Smooth muscle cell (in vitro differentiated cells): Measurements from ENCODE around the gene GALNT9. TPM values are rescaled to one million over a fixed set of nuclear protein-coding genes. Genes with fewer than 3 reads are reported as not detected.

Source experiments
- DNase-seq: peaks from one replicate; lab custom pipeline; 2025; ENCODE audit not compliant: unreplicated experiment; lab: John Stamatoyannopoulos, UW
- H2AFZ ChIP-seq: fragments of 200-600 bp; sonication (generic); 2 replicates; pipeline ENCODE4 v1.6.0; 2016; ENCODE audit warnings: antibody characterized with exemption, low read depth, mild to moderate bottlenecking
- H3F3A ChIP-seq: fragments of 200-600 bp; sonication (generic); 2 replicates; pipeline ENCODE4 v1.6.0; 2017; ENCODE audit warnings: antibody characterized with exemption, low read depth
- H3K27ac ChIP-seq: fragments of 200-600 bp; sonication (generic); 2 replicates; pipeline ENCODE4 v1.5.1; 2016; ENCODE audit warnings: low read depth, mild to moderate bottlenecking
- H3K27me3 ChIP-seq: fragments of 200-600 bp; sonication (generic); 2 replicates; pipeline ENCODE4 v1.6.1; 2016; ENCODE audit warnings: low read depth, mild to moderate bottlenecking
- H3K36me3 ChIP-seq: fragments of 200-600 bp; sonication (generic); 2 replicates; pipeline ENCODE4 v1.5.1; 2016; ENCODE audit warnings: low read depth
- H3K4me1 ChIP-seq: fragments of 200-600 bp; sonication (generic); 2 replicates; pipeline ENCODE4 v1.5.1; 2016; ENCODE audit warnings: low read depth
- H3K4me2 ChIP-seq: fragments of 200-600 bp; sonication (generic); 2 replicates; pipeline ENCODE4 v1.6.0; 2016; ENCODE audit warnings: mild to moderate bottlenecking
- H3K4me3 ChIP-seq: fragments of 200-600 bp; sonication (generic); 2 replicates; pipeline ENCODE4 v1.5.1; 2016; ENCODE audit warnings: mild to moderate bottlenecking
- H3K79me2 ChIP-seq: fragments of 200-600 bp; sonication (generic); 2 replicates; pipeline ENCODE4 v1.6.0; 2016; ENCODE audit warnings: low read depth, mild to moderate bottlenecking
- H3K9ac ChIP-seq: fragments of 200-600 bp; sonication (generic); 2 replicates; pipeline ENCODE4 v1.6.0; 2016; ENCODE audit warnings: low read depth
- H3K9me3 ChIP-seq: fragments of 200-600 bp; sonication (generic); replicated peaks from 2 replicates; pipeline ENCODE4 v1.5.1; 2016; ENCODE audit warnings: low read depth
- H4K20me1 ChIP-seq: fragments of 200-600 bp; sonication (generic); 2 replicates; pipeline ENCODE4 v1.6.0; 2016; ENCODE audit warnings: low read depth
- WGBS: methylation state at CpG from one replicate; pipeline ENCODE4 v1.1.7; 2016; ENCODE audit warnings: low lambda C conversion rate; 5-methylcytosine and 5-hydroxymethylcytosine counted together
- polyA plus RNA-seq: library from polyadenylated mRNA; unstranded; fragments of >200 nt; fragmentation: Nextera tagmentation; extraction: Ambion mirVana; gene quantifications from 2 replicates; pipeline ENCODE4 v1.2.1, GENCODE V29; 2016
- total RNA-seq: library from RNA; depleted of rRNA; stranded (reverse); fragments of >200 nt; gene quantifications from 2 replicates; pipeline ENCODE4 v1.2.3, GENCODE V29; 2014
- TF ChIP-seq, protein P1 (sequence below): fragments of 200-600 bp; sonication (generic); IDR thresholded peaks from 2 replicates; pipeline ENCODE4 v1.5.1; 2017; ENCODE audit warnings: borderline replicate concordance, mild to moderate bottlenecking, antibody characterized with exemption; ENCODE audit not compliant: insufficient read depth, poor library complexity, severe bottlenecking

GALNT9 gene
- total and polyA plus RNA-seq, 2 experiments from 2014 or later: 1.1 TPM; not detected in 1

DNA sequence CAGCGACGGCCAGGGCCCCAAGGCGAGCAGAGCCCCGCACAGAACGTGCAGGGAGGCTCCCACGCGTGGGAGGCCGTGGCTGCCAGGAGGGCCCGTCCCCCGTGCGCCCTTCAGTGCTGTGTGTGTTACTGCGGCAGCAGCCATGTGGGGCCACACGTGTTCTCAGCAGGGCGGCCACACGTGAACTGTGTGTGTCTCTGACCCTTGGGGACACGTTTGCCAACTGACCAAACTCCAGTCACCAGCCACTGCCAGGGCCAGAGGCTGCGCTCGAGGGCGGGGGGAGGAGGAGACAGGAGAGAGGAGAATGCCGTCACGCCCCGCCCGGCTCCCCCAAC is 57.7 kb downstream of the GALNT9 start:
- no peaks in the 10 kb centered on the region for H3K9me3 ChIP-seq
- H3K36me3 ChIP-seq: no peaks in the 10 kb centered on the region
- no peak for DNase-seq
- no peak overlapping the region for H3K27ac ChIP-seq
- no peaks in the 10 kb centered on the region for H3K4me1 ChIP-seq
- H3K79me2 ChIP-seq: no peaks in the 10 kb centered on the region
- 89% methylated on average over 22 of the region's 23 CpGs for WGBS
- H3K9ac ChIP-seq: no peak overlapping the region
- no peak overlapping the region for H3K4me3 ChIP-seq
- no peaks in the 10 kb centered on the region for H3K27me3 ChIP-seq
- no peaks in the 10 kb centered on the region for H3F3A ChIP-seq
- H4K20me1 ChIP-seq: no peaks in the 10 kb centered on the region
- H3K4me2 ChIP-seq: no peak overlapping the region
- no peak overlapping the region for H2AFZ ChIP-seq
- TF ChIP-seq, protein P1, sequence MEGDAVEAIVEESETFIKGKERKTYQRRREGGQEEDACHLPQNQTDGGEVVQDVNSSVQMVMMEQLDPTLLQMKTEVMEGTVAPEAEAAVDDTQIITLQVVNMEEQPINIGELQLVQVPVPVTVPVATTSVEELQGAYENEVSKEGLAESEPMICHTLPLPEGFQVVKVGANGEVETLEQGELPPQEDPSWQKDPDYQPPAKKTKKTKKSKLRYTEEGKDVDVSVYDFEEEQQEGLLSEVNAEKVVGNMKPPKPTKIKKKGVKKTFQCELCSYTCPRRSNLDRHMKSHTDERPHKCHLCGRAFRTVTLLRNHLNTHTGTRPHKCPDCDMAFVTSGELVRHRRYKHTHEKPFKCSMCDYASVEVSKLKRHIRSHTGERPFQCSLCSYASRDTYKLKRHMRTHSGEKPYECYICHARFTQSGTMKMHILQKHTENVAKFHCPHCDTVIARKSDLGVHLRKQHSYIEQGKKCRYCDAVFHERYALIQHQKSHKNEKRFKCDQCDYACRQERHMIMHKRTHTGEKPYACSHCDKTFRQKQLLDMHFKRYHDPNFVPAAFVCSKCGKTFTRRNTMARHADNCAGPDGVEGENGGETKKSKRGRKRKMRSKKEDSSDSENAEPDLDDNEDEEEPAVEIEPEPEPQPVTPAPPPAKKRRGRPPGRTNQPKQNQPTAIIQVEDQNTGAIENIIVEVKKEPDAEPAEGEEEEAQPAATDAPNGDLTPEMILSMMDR: no peak

DNA sequence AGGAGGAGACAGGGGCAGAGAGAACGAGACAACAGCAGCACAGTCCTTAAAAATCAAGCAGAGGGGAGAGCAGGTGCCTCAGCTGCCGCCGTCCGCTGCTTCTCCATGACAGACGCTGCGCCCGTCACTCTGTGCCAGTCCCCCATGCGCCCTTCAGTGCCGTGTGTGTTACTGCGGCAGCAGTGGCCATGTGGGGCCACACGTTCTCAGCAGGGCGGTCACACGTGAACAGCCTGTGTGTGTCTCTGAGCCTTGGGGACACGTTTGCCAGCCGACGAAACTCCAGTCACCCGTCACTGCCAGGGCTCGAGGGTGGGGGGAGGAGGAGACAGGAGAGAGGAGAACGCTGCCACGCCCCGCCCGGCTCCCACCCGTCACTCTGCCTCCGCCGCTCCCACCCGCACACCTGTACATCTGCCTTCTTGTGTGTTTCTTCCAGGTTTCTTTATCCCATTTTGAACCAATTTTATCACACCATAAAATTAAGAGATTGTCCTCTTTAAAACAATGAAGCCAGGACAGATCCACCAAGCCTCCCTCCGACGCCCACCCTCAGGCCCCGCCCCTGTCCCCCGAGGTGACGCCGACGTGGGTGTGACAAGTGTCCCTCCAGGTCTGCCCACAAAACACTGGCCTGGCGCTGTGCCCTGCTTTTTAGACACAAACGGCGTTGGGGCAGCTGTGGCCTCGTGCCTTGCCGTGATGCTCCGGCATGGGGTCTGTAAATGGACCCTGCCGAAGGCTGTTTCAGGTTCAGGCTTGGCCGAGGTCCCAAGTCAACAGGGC is 58.2 kb downstream of the GALNT9 start:
- Histone ChIP-seq H4K20me1 (no peaks in the 10 kb centered on the region), H2AFZ (no peak overlapping the region), H3F3A (no peaks in the 10 kb centered on the region), H3K27ac (no peak overlapping the region), H3K27me3 (no peaks in the 10 kb centered on the region), H3K9me3 (no peaks in the 10 kb centered on the region), H3K9ac (no peak overlapping the region), H3K36me3 (no peaks in the 10 kb centered on the region), H3K4me1 (no peaks in the 10 kb centered on the region), H3K4me2 (no peak overlapping the region), H3K4me3 (no peak overlapping the region), H3K79me2 (no peaks in the 10 kb centered on the region)
- TF ChIP-seq, protein P1: no peak
- no peak for DNase-seq
- WGBS: 92% methylated on average over 32 of the region's 41 CpGs

DNA sequence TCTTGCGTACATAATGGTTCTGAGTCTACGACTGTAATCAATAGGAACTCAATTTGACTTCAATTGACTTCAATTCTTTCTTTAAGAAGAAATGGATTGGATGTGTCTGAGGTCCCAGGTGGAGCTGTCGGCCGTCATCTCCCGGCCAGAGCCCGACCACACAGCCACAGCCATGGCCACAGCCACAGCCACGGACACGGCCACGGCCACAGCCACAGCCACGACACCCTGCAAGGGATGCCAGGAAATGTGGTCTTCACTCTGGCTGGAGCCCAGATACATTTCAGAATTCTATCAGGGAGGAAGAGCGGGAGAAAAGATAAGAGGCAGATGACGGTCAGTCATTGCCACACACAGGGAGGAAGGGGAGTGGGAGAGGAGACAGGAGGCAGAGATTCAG is 58.9 kb downstream of the GALNT9 start:
- no peaks in the 10 kb centered on the region for H3K9me3 ChIP-seq
- H3K4me2 ChIP-seq: no peak overlapping the region
- H3K79me2 ChIP-seq: no peaks in the 10 kb centered on the region
- H3F3A ChIP-seq: no peaks in the 10 kb centered on the region
- 94% methylated on average over 12 of the region's 12 CpGs for WGBS
- no peaks in the 10 kb centered on the region for H3K36me3 ChIP-seq
- H3K4me1 ChIP-seq: no peaks in the 10 kb centered on the region
- no peak overlapping the region for H3K9ac ChIP-seq
- H3K27ac ChIP-seq: no peak overlapping the region
- no peaks in the 10 kb centered on the region for H4K20me1 ChIP-seq
- TF ChIP-seq, protein P1: no peak
- DNase-seq: no peak
- no peaks in the 10 kb centered on the region for H3K27me3 ChIP-seq
- no peak overlapping the region for H3K4me3 ChIP-seq
- no peak overlapping the region for H2AFZ ChIP-seq
